AG09319 (cell line): ENCODE measurements around the gene GLT6D1.

ENCODE experiments used
- DNase-seq: peaks from one replicate; pipeline ENCODE4 v3.0.0-alpha.2; 2010; ENCODE audit warnings: low read depth; ENCODE audit errors: extremely low read depth
- CTCF ChIP-seq: IDR thresholded peaks from 2 replicates; pipeline ENCODE4 v1.5.1; 2011; ENCODE audit warnings: low read depth, mild to moderate bottlenecking, inconsistent platforms, low read length, moderate library complexity

Gene GLT6D1

GRCh38 chr9:135614821-135615665 is 24.3 kb downstream of the GLT6D1 start:
- TF ChIP-seq CTCF = no peak
- no peak for DNase-seq

- DNase-seq = no peak
- no peak for TF ChIP-seq CTCF
Measured at GRCh38 chr9:135613946-135614805, 25.2 kb downstream of the GLT6D1 start.

GRCh38 chr9:135612981-135613910 is 26.1 kb downstream of the GLT6D1 start:
- DNase-seq = no peak
- no peak for TF ChIP-seq CTCF

DNA sequence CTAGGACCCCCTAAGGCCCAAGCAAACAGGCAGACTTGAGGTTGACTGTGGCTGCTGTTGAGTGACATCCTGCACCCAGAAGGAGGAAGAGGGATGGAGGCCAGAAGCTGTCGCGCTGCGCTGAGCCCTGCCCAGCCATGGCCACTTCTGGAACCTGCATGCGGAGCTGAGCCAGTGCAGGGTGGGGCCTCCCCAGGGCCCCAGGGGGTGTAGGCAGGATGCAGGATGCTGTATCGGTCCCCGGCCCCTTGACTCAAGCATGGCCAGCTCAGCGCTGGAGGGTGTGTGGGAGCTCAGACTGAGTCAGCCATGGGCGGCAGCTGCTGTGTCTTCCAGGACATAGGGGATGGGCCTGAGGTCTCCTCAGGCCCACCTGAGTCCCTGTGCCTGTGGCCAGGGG is 26.9 kb downstream of the GLT6D1 start:
- no peak for DNase-seq
- TF ChIP-seq CTCF = no peak

DNA sequence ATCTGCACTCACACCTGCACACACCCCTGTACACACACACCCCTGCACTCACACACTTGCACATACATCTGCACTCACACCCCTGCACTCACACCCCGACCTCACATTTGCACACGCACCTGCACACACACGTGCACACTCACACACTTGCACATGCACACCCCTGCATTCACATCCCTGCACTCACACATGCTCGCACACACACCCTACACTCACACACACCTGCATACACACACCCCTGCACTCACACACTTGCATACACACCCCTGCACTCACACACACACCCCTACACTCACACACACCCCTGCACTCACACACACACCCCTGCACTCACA is 27.5 kb downstream of the GLT6D1 start:
- no peak for DNase-seq
- TF ChIP-seq CTCF = no peak

DNA sequence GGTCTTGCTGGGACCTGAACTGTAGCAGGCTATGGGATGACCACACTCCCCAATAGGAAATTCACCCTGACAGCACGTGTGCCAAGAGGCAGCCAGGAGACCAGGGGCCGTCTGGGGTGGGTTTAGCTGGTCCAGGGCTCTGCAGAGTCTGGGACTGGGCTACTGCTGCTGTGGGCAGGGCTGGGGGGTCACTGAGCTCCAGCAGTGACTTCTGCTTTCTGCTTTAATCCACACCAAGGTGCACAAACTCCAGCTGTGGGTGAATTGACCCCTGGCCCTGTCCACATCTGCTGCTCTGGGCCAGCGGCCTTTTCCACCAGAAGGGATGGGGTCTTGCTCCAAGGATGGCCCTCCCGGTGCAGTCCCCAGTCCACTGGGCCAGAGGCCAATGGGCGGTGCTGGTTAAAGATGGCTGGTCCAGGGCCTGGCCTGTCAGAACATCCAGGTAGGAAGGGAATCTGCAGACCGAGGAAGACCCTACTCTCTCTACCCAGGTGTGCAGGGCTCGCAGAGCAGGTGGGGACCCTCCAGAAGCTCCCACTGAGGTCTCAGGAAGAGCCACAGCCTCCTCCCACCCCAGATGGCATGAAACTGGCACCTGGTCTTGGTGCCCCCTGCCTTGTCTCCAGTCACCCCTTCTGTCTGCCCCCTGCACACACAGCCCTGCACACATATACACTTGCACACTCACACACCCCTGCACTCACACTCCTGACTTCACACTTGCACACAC is 28.0 kb downstream of the GLT6D1 start:
- DNase-seq = no peak

More for the DNA sequence above, 28.0 kb downstream of the GLT6D1 start:
- TF ChIP-seq CTCF = no peak
